Activated CD8-positive, alpha-beta T cell treated with anti-CD3 and anti-CD28 coated beads, Interleukin-2, amount 10 ng/mL, durations not matched to agents 7 days and 5 days (primary cell): Measurements from ENCODE around the gene LIPJ. TPM values are rescaled to one million over a fixed set of nuclear protein-coding genes. Genes with fewer than 3 reads are reported as not detected.

Source experiments
- ATAC-seq: fragments of 150-1000 bp; cut with Tn5 transposase; one replicate; pipeline ENCODE4 v1.10.0; 2021; ENCODE audit warnings: moderate library complexity
- CTCF ChIA-PET: fragments of 350-600 bp; sonication (Branson Sonifier 250); formaldehyde crosslinking; loops from one replicate; lab custom pipeline; 2021; ENCODE audit warnings: antibody characterized with exemption; lab: Charles Lee
- POLR2A ChIA-PET: fragments of 350-600 bp; sonication (Branson Sonifier 250); formaldehyde crosslinking; loops from one replicate; lab custom pipeline; 2021; ENCODE audit warnings: antibody characterized with exemption; lab: Charles Lee
- DNase-seq: peaks from one replicate; pipeline ENCODE4 v3.0.0-alpha.2; 2020
- H3K27ac Mint-ChIP-seq: one replicate; pipeline ENCODE4 v1.8.0; 2021; ENCODE audit warnings: mild to moderate bottlenecking, mixed read lengths
- H3K27me3 Mint-ChIP-seq: one replicate; pipeline ENCODE4 v1.8.0; 2021; ENCODE audit warnings: low read depth, mixed read lengths
- H3K36me3 Mint-ChIP-seq: one replicate; pipeline ENCODE4 v1.8.0; 2021; ENCODE audit warnings: low read depth, mixed read lengths
- H3K4me1 Mint-ChIP-seq: one replicate; pipeline ENCODE4 v1.8.0; 2021; ENCODE audit warnings: low read depth, mixed read lengths
- H3K4me3 Mint-ChIP-seq: one replicate; pipeline ENCODE4 v1.8.0; 2021; ENCODE audit warnings: mild to moderate bottlenecking, mixed read lengths
- H3K9me3 Mint-ChIP-seq: one replicate; pipeline ENCODE4 v1.8.0; 2022; ENCODE audit warnings: mixed read lengths; ENCODE audit not compliant: insufficient read depth
- total RNA-seq, 2 experiments: library from RNA; stranded (reverse); gene quantifications; one replicate each; pipeline ENCODE4 v1.2.3, GENCODE V29; 2021

Gene LIPJ
- total RNA-seq, 2 experiments from 2014 or later, result not detected

- DNase-seq (no peak), ATAC-seq (no peak)
- ChIA-PET POLR2A (no interaction called here), CTCF (no interaction called here)
- H3K9me3 Mint-ChIP-seq, result peaks cover 7% of the 10 kb centered on the region
- no peaks in the 10 kb centered on the region for H3K36me3 Mint-ChIP-seq
- no peak overlapping the region for H3K4me3 Mint-ChIP-seq
- H3K27ac Mint-ChIP-seq, result no peak overlapping the region
- no peaks in the 10 kb centered on the region for H3K4me1 Mint-ChIP-seq
- H3K27me3 Mint-ChIP-seq, result peaks cover 2% of the 10 kb centered on the region
Observed at GRCh38 chr10:88598055-88598454, 11.5 kb downstream of the LIPJ start.

GRCh38 chr10:88608052-88608732 is 21.6 kb downstream of the LIPJ start:
- CTCF ChIA-PET, result interaction anchor here (0.9 kb wide), 1 partner anchor 9 kb away, joined by 3 read pairs; no protein-coding TSS in a partner anchor
- POLR2A ChIA-PET, result no interaction called here
- Mint-ChIP-seq H3K27ac (no peak overlapping the region), H3K27me3 (peaks cover 22% of the 10 kb centered on the region), H3K4me3 (no peak overlapping the region), H3K4me1 (no peaks in the 10 kb centered on the region), H3K36me3 (no peaks in the 10 kb centered on the region), H3K9me3 (no peaks in the 10 kb centered on the region)
- DNase-seq (no peak), ATAC-seq (no peak)

GRCh38 chr10:88608780-88609179 is 22.2 kb downstream of the LIPJ start:
- peaks cover 22% of the 10 kb centered on the region for H3K27me3 Mint-ChIP-seq
- H3K36me3 Mint-ChIP-seq, result no peaks in the 10 kb centered on the region
- ATAC-seq, result no peak
- no peaks in the 10 kb centered on the region for H3K4me1 Mint-ChIP-seq
- POLR2A ChIA-PET, result no interaction called here
- H3K4me3 Mint-ChIP-seq, result no peak overlapping the region
- CTCF ChIA-PET, result no interaction called here
- DNase-seq, result no peak
- no peak overlapping the region for H3K27ac Mint-ChIP-seq
- no peaks in the 10 kb centered on the region for H3K9me3 Mint-ChIP-seq

- CTCF ChIA-PET, result interaction anchor here (0.9 to 1.4 kb wide), 2 partner anchors 9 to 20 kb away, joined by 3 read pairs; no protein-coding TSS in a partner anchor
- DNase-seq (no peak), ATAC-seq (no peak)
- no peak overlapping the region for H3K27ac Mint-ChIP-seq
- POLR2A ChIA-PET, result no interaction called here
- H3K36me3 Mint-ChIP-seq, result no peaks in the 10 kb centered on the region
- no peak overlapping the region for H3K4me3 Mint-ChIP-seq
- H3K4me1 Mint-ChIP-seq, result no peaks in the 10 kb centered on the region
- peaks cover 4% of the 10 kb centered on the region for H3K27me3 Mint-ChIP-seq
- H3K9me3 Mint-ChIP-seq, result no peaks in the 10 kb centered on the region
Observed at GRCh38 chr10:88616250-88616977, 29.9 kb downstream of the LIPJ start.

- Mint-ChIP-seq H3K36me3 (no peaks in the 10 kb centered on the region), H3K27ac (no peak overlapping the region), H3K4me1 (no peaks in the 10 kb centered on the region), H3K4me3 (no peak overlapping the region), H3K27me3 (no peaks in the 10 kb centered on the region), H3K9me3 (no peaks in the 10 kb centered on the region)
- ChIA-PET CTCF (interaction anchor here (0.9 to 1.5 kb wide), 3 partner anchors 10 to 35 kb away, joined by 3 to 4 read pairs (median 3); partner anchors contain the start of gene RNLS), POLR2A (interaction anchor here (1.0 kb wide), 1 partner anchor 35 kb away, joined by 3 read pairs; the partner anchor contains the start of gene RNLS)
- ATAC-seq (no peak), DNase-seq (no peak)
Observed at GRCh38 chr10:88617772-88618300, 31.3 kb downstream of the LIPJ start.

- CTCF ChIA-PET, result interaction anchor here (1.5 kb wide), 1 partner anchor 36 kb away, joined by 4 read pairs; the partner anchor contains the start of gene RNLS
- Mint-ChIP-seq H3K27ac (no peak overlapping the region), H3K36me3 (no peaks in the 10 kb centered on the region)
Observed at GRCh38 chr10:88618496-88618895, 31.9 kb downstream of the LIPJ start.

GRCh38 chr10:88620441-88620840 is 33.9 kb downstream of the LIPJ start:
- CTCF ChIA-PET, result no interaction called here

More at GRCh38 chr10:88618496-88618895, 31.9 kb downstream of the LIPJ start:
- Mint-ChIP-seq H3K9me3 (no peaks in the 10 kb centered on the region), H3K27me3 (no peaks in the 10 kb centered on the region), H3K4me1 (no peaks in the 10 kb centered on the region), H3K4me3 (no peak overlapping the region)
- DNase-seq, result no peak
- no peak for ATAC-seq
- POLR2A ChIA-PET, result no interaction called here

GRCh38 chr10:88623835-88624234 is 37.3 kb downstream of the LIPJ start:
- ATAC-seq, result no peak
- Mint-ChIP-seq H3K9me3 (no peaks in the 10 kb centered on the region), H3K27ac (no peak overlapping the region), H3K4me1 (no peaks in the 10 kb centered on the region), H3K36me3 (no peaks in the 10 kb centered on the region), H3K27me3 (peaks cover 2% of the 10 kb centered on the region), H3K4me3 (no peak overlapping the region)
- POLR2A ChIA-PET, result no interaction called here
- DNase-seq, result no peak
- CTCF ChIA-PET, result no interaction called here

More at GRCh38 chr10:88620441-88620840, 33.9 kb downstream of the LIPJ start:
- POLR2A ChIA-PET, result no interaction called here
- H3K27me3 Mint-ChIP-seq, result peaks cover 2% of the 10 kb centered on the region
- no peaks in the 10 kb centered on the region for H3K4me1 Mint-ChIP-seq
- ATAC-seq (no peak), DNase-seq (no peak)
- no peaks in the 10 kb centered on the region for H3K36me3 Mint-ChIP-seq
- H3K27ac Mint-ChIP-seq, result no peak overlapping the region
- H3K9me3 Mint-ChIP-seq, result no peaks in the 10 kb centered on the region
- H3K4me3 Mint-ChIP-seq, result no peak overlapping the region

- ATAC-seq (no peak), DNase-seq (no peak)
- Mint-ChIP-seq H3K36me3 (no peaks in the 10 kb centered on the region), H3K27ac (no peak overlapping the region), H3K27me3 (peaks cover 2% of the 10 kb centered on the region), H3K4me1 (no peaks in the 10 kb centered on the region), H3K4me3 (no peak overlapping the region), H3K9me3 (no peaks in the 10 kb centered on the region)
- CTCF ChIA-PET, result no interaction called here
- POLR2A ChIA-PET, result no interaction called here
Observed at GRCh38 chr10:88624840-88625239, 38.3 kb downstream of the LIPJ start.

- no peaks in the 10 kb centered on the region for H3K4me1 Mint-ChIP-seq
- ChIA-PET POLR2A (no interaction called here), CTCF (interaction anchor here (1.0 kb wide), 1 partner anchor 13 kb away, joined by 3 read pairs; no protein-coding TSS in a partner anchor)
- H3K9me3 Mint-ChIP-seq, result no peaks in the 10 kb centered on the region
- DNase-seq (no peak), ATAC-seq (no peak)
- H3K36me3 Mint-ChIP-seq, result no peaks in the 10 kb centered on the region
- no peak overlapping the region for H3K4me3 Mint-ChIP-seq
- H3K27ac Mint-ChIP-seq, result no peak overlapping the region
- peaks cover 16% of the 10 kb centered on the region for H3K27me3 Mint-ChIP-seq
Observed at GRCh38 chr10:88640186-88640585, 53.6 kb downstream of the LIPJ start.

GRCh38 chr10:88642209-88642608 is 55.6 kb downstream of the LIPJ start:
- ATAC-seq (no peak), DNase-seq (no peak)
- Mint-ChIP-seq H3K4me1 (no peaks in the 10 kb centered on the region), H3K36me3 (no peaks in the 10 kb centered on the region), H3K4me3 (no peak overlapping the region), H3K27me3 (peaks cover 14% of the 10 kb centered on the region), H3K27ac (no peak overlapping the region), H3K9me3 (no peaks in the 10 kb centered on the region)
- ChIA-PET POLR2A (no interaction called here), CTCF (no interaction called here)

- no peak overlapping the region for H3K27ac Mint-ChIP-seq
- H3K4me1 Mint-ChIP-seq, result no peaks in the 10 kb centered on the region
- no peaks in the 10 kb centered on the region for H3K36me3 Mint-ChIP-seq
- POLR2A ChIA-PET, result no interaction called here
- peaks cover 14% of the 10 kb centered on the region for H3K27me3 Mint-ChIP-seq
- H3K4me3 Mint-ChIP-seq, result no peak overlapping the region
- CTCF ChIA-PET, result no interaction called here
- DNase-seq (no peak), ATAC-seq (no peak)
- H3K9me3 Mint-ChIP-seq, result no peaks in the 10 kb centered on the region
Observed at GRCh38 chr10:88642963-88643362, 56.4 kb downstream of the LIPJ start.
